Epithelial cell of esophagus (primary cell): ENCODE results near the gene UGT1A5.
A peak's percentile ranks its signal among the peaks of the same experiment; 100 is the strongest.

Source experiments
- DNase-seq: peaks from one replicate; pipeline ENCODE4 v3.0.0; 2010; ENCODE audit warnings: low read depth
- H3K4me3 ChIP-seq: 2 replicates; pipeline ENCODE4 v1.5.1; 2011; ENCODE audit warnings: mild to moderate bottlenecking, low read length, control low read depth
- CTCF ChIP-seq: IDR thresholded peaks from 2 replicates; pipeline ENCODE4 v1.5.1; 2011; ENCODE audit warnings: low read depth, mild to moderate bottlenecking, low read length, control low read depth, inconsistent platforms; ENCODE audit not compliant: insufficient read depth; ENCODE audit errors: missing control alignments

The UGT1A5 gene

GRCh38 chr2:233799716-233800115 lies 87.0 kb downstream of the UGT1A5 start:
- TF ChIP-seq CTCF: no peak
- H3K4me3 ChIP-seq: no peak overlapping the region
- DNase-seq: no peak

GRCh38 chr2:233800208-233800607 lies 87.5 kb downstream of the UGT1A5 start:
- no peak for DNase-seq
- no peak overlapping the region for H3K4me3 ChIP-seq
- no peak for TF ChIP-seq CTCF

- no peak for TF ChIP-seq CTCF
- DNase-seq: peak; percentile 36
- H3K4me3 ChIP-seq: no peak overlapping the region
Measured at GRCh38 chr2:233801357-233802131, 88.8 kb downstream of the UGT1A5 start.

- TF ChIP-seq CTCF: no peak
- DNase-seq: no peak
- no peak overlapping the region for H3K4me3 ChIP-seq
Measured at GRCh38 chr2:233802132-233802815, 89.6 kb downstream of the UGT1A5 start.

- DNase-seq: no peak
- TF ChIP-seq CTCF: no peak
- no peak overlapping the region for H3K4me3 ChIP-seq
Measured at GRCh38 chr2:233803292-233803911, 90.7 kb downstream of the UGT1A5 start.

DNA sequence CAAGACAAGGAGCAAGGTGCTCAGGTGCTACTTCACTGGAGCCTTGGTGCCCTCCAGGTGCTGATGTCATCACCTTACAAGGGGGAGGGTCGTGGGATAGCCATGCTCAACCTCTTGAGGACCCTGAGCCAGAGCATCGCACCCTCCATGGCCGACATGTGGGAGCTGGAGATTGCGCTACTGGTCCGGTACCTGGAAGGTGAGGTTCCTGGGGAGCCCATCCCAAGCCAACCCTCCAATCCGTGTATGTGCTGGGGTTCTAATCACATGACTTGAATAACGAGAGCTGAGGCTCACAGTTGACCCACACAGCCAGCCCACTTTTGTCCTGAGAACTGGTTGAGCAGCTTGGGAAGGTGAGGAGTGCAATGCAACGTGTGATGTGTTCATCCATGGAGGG lies 91.3 kb downstream of the UGT1A5 start:
- no peak for TF ChIP-seq CTCF
- no peak for DNase-seq
- H3K4me3 ChIP-seq: no peak overlapping the region
